ENCODE measurements around the gene LSS. TPM values are rescaled to one million over a fixed set of nuclear protein-coding genes. Genes with fewer than 3 reads are reported as not detected.

Gene LSS
- polyA plus RNA-seq, 1 donor (not counting 4 experiments of a cell fraction or from before 2014, with no cell fraction given): 105 TPM

GRCh38 chr21:46154155-46154954, 74.2 kb downstream of the LSS start:
- DNase-seq (ENCODE audit: low read depth, low spot score): no peak
- H3K9ac ChIP-seq (ENCODE audit: control insufficient read depth, extremely low read depth, insufficient read depth, low read length): no peak overlapping the region
- no peaks in the 10 kb centered on the region for H3K36me3 ChIP-seq (ENCODE audit: control insufficient read depth in 2 of 2, extremely low read depth in 1 of 2, insufficient read depth in 2 of 2, low read length in 2 of 2)
- TF ChIP-seq CTCF (optimal IDR thresholded peaks at IDR 0.05 in 1 of 3, IDR thresholded peaks at IDR 0.05 in 1 of 3, conservative IDR thresholded peaks at IDR 0.05 in 1 of 3; ENCODE audit: extremely low read depth in 1 of 3, insufficient read depth in 2 of 3, low read length in 3 of 3) (no peak), EZH2 (IDR thresholded peaks at IDR 0.05; ENCODE audit: low read length) (no peak)
- H3K27ac ChIP-seq (ENCODE audit: control insufficient read depth, insufficient read depth, low read length): no peak overlapping the region
- H3K79me2 ChIP-seq (ENCODE audit: control insufficient read depth, insufficient read depth, low read length): no peaks in the 10 kb centered on the region
- no peak overlapping the region for H3K4me3 ChIP-seq (ENCODE audit: control insufficient read depth in 2 of 3, extremely low read depth in 1 of 3, insufficient read depth in 2 of 3, low read depth in 1 of 3, low read length in 3 of 3)
- H4K20me1 ChIP-seq (ENCODE audit: control insufficient read depth, extremely low read depth, insufficient read depth, low read length): no peaks in the 10 kb centered on the region
- no peak for FAIRE-seq
- dilution Hi-C loops (cut with MboI; ENCODE audit: extremely low pct_ligation_motif_present, low sequenced_read_pairs): no loop called here
- no peaks in the 10 kb centered on the region for H3K27me3 ChIP-seq (ENCODE audit: control insufficient read depth, extremely low read depth, insufficient read depth, low read length)
- no peaks in the 10 kb centered on the region for H3K9me1 ChIP-seq (ENCODE audit: control insufficient read depth, extremely low read depth, insufficient read depth, low read length)
- no peaks in the 10 kb centered on the region for H3K4me1 ChIP-seq (ENCODE audit: control insufficient read depth, extremely low read depth, insufficient read depth, low read length)
- no peak overlapping the region for H2AFZ ChIP-seq (ENCODE audit: control insufficient read depth, low read length)
- no peak overlapping the region for H3K4me2 ChIP-seq (ENCODE audit: control insufficient read depth, extremely low read depth, insufficient read depth, low read depth, low read length)
- no peaks in the 10 kb centered on the region for H3K9me3 ChIP-seq (ENCODE audit: control insufficient read depth, low read depth, low read length)

GRCh38 chr21:46153247-46154154, 75.1 kb downstream of the LSS start:
- H3K27ac ChIP-seq (ENCODE audit: control insufficient read depth, insufficient read depth, low read length): no peak overlapping the region
- no peaks in the 10 kb centered on the region for H3K36me3 ChIP-seq (ENCODE audit: control insufficient read depth in 2 of 2, extremely low read depth in 1 of 2, insufficient read depth in 2 of 2, low read length in 2 of 2)
- no peaks in the 10 kb centered on the region for H3K9me3 ChIP-seq (ENCODE audit: control insufficient read depth, low read depth, low read length)
- no peaks in the 10 kb centered on the region for H3K27me3 ChIP-seq (ENCODE audit: control insufficient read depth, extremely low read depth, insufficient read depth, low read length)
- dilution Hi-C loops (cut with MboI; ENCODE audit: extremely low pct_ligation_motif_present, low sequenced_read_pairs): no loop called here
- FAIRE-seq (no peak), DNase-seq (ENCODE audit: low read depth, low spot score) (no peak)
- H4K20me1 ChIP-seq (ENCODE audit: control insufficient read depth, extremely low read depth, insufficient read depth, low read length): no peaks in the 10 kb centered on the region
- H3K9ac ChIP-seq (ENCODE audit: control insufficient read depth, extremely low read depth, insufficient read depth, low read length): no peak overlapping the region
- TF ChIP-seq EZH2 (IDR thresholded peaks at IDR 0.05; ENCODE audit: low read length) (no peak), CTCF (optimal IDR thresholded peaks at IDR 0.05 in 1 of 3, IDR thresholded peaks at IDR 0.05 in 1 of 3, conservative IDR thresholded peaks at IDR 0.05 in 1 of 3; ENCODE audit: extremely low read depth in 1 of 3, insufficient read depth in 2 of 3, low read length in 3 of 3) (peak; percentile 69 to 88 (median 71))
- no peaks in the 10 kb centered on the region for H3K4me1 ChIP-seq (ENCODE audit: control insufficient read depth, extremely low read depth, insufficient read depth, low read length)
- H3K9me1 ChIP-seq (ENCODE audit: control insufficient read depth, extremely low read depth, insufficient read depth, low read length): no peaks in the 10 kb centered on the region
- H3K4me3 ChIP-seq (ENCODE audit: control insufficient read depth in 2 of 3, extremely low read depth in 1 of 3, insufficient read depth in 2 of 3, low read depth in 1 of 3, low read length in 3 of 3): peak overlapping the region in 2 of 3 experiments; percentile 2 to 13
- H2AFZ ChIP-seq (ENCODE audit: control insufficient read depth, low read length): peak overlapping the region; percentile 37
- no peaks in the 10 kb centered on the region for H3K79me2 ChIP-seq (ENCODE audit: control insufficient read depth, insufficient read depth, low read length)
- peak overlapping the region; percentile 41 for H3K4me2 ChIP-seq (ENCODE audit: control insufficient read depth, extremely low read depth, insufficient read depth, low read depth, low read length)
